Neutrophil (primary cell): ENCODE results near the gene PTGDR2.

ENCODE experiments used
- H3K27ac ChIP-seq: fragments of 200-600 bp; sonication (generic); 2 replicates; pipeline ENCODE4 v1.5.1; 2016; ENCODE audit warnings: mild to moderate bottlenecking, moderate library complexity
- H3K27me3 ChIP-seq: fragments of 200-600 bp; sonication (generic); 2 replicates; pipeline ENCODE4 v1.6.0; 2016; ENCODE audit warnings: mild to moderate bottlenecking
- H3K36me3 ChIP-seq: fragments of 200-600 bp; sonication (generic); 2 replicates; pipeline ENCODE4 v1.5.1; 2017
- H3K4me1 ChIP-seq, 2 experiments: fragments of 200-600 bp in 1 of 2; sonication (generic) in 1 of 2; 1 replicate in 1 of 2; 2 replicates in 1 of 2; pipeline versions ENCODE4 v1.5.1 to v1.6.1; 2013 to 2016; ENCODE audit warnings: low read depth in 1 of 2, low read length in 1 of 2, mild to moderate bottlenecking in 1 of 2, moderate library complexity in 1 of 2; ENCODE audit not compliant: control insufficient read depth in 1 of 2, insufficient read depth in 1 of 2
- H3K4me3 ChIP-seq, 2 experiments: fragments of 200-600 bp in 1 of 2; sonication (generic) in 1 of 2; 1 replicate in 1 of 2; 2 replicates in 1 of 2; pipeline ENCODE4 v1.5.1; 2013 to 2016; ENCODE audit warnings: low read depth in 1 of 2, low read length in 1 of 2, mild to moderate bottlenecking in 1 of 2, moderate library complexity in 1 of 2
- H3K9me3 ChIP-seq: fragments of 200-600 bp; sonication (generic); 2 replicates; pipeline ENCODE4 v1.5.1; 2016
- TF ChIP-seq, protein P1 (sequence below): fragments of 200-600 bp; sonication (generic); IDR thresholded peaks from 2 replicates; pipeline ENCODE4 v1.5.1; 2016; ENCODE audit warnings: antibody characterized with exemption

Gene PTGDR2

GRCh38 chr11:60878245-60879101 lies 22.7 kb upstream of the PTGDR2 start:
- no peak overlapping the region for H3K4me3 ChIP-seq
- H3K27me3 ChIP-seq, result no peaks in the 10 kb centered on the region
- H3K36me3 ChIP-seq, result peaks cover 8% of the 10 kb centered on the region
- TF ChIP-seq, protein P1, sequence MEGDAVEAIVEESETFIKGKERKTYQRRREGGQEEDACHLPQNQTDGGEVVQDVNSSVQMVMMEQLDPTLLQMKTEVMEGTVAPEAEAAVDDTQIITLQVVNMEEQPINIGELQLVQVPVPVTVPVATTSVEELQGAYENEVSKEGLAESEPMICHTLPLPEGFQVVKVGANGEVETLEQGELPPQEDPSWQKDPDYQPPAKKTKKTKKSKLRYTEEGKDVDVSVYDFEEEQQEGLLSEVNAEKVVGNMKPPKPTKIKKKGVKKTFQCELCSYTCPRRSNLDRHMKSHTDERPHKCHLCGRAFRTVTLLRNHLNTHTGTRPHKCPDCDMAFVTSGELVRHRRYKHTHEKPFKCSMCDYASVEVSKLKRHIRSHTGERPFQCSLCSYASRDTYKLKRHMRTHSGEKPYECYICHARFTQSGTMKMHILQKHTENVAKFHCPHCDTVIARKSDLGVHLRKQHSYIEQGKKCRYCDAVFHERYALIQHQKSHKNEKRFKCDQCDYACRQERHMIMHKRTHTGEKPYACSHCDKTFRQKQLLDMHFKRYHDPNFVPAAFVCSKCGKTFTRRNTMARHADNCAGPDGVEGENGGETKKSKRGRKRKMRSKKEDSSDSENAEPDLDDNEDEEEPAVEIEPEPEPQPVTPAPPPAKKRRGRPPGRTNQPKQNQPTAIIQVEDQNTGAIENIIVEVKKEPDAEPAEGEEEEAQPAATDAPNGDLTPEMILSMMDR, result no peak
- no peaks in the 10 kb centered on the region for H3K4me1 ChIP-seq
- no peak overlapping the region for H3K27ac ChIP-seq
- no peaks in the 10 kb centered on the region for H3K9me3 ChIP-seq

DNA sequence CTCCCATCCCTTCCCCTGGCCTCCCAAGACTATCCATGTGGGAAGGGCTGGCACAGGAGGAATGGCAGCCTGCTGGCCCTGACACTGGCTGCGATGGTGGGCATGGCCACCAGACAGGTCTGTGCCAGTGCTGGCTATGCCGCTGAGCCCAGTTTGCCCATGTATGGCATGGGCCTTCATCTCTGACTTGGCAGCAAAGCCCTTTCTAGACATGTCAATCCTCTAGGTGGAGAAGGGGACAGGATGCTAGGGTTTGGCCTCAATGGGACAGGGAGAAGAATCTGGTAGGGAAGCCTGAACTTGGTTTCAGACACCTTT lies 20.4 kb upstream of the PTGDR2 start:
- Histone ChIP-seq H3K27me3 (no peaks in the 10 kb centered on the region), H3K4me1 (no peaks in the 10 kb centered on the region), H3K27ac (no peak overlapping the region), H3K36me3 (peaks cover 8% of the 10 kb centered on the region), H3K4me3 (no peak overlapping the region), H3K9me3 (no peaks in the 10 kb centered on the region)
- TF ChIP-seq, protein P1, result no peak

GRCh38 chr11:60875366-60876167 lies 19.8 kb upstream of the PTGDR2 start:
- no peak overlapping the region for H3K27ac ChIP-seq
- H3K9me3 ChIP-seq, result no peaks in the 10 kb centered on the region
- H3K36me3 ChIP-seq, result peaks cover 7% of the 10 kb centered on the region
- H3K4me1 ChIP-seq, result no peaks in the 10 kb centered on the region
- no peak overlapping the region for H3K4me3 ChIP-seq
- no peaks in the 10 kb centered on the region for H3K27me3 ChIP-seq
- TF ChIP-seq, protein P1, result no peak

DNA sequence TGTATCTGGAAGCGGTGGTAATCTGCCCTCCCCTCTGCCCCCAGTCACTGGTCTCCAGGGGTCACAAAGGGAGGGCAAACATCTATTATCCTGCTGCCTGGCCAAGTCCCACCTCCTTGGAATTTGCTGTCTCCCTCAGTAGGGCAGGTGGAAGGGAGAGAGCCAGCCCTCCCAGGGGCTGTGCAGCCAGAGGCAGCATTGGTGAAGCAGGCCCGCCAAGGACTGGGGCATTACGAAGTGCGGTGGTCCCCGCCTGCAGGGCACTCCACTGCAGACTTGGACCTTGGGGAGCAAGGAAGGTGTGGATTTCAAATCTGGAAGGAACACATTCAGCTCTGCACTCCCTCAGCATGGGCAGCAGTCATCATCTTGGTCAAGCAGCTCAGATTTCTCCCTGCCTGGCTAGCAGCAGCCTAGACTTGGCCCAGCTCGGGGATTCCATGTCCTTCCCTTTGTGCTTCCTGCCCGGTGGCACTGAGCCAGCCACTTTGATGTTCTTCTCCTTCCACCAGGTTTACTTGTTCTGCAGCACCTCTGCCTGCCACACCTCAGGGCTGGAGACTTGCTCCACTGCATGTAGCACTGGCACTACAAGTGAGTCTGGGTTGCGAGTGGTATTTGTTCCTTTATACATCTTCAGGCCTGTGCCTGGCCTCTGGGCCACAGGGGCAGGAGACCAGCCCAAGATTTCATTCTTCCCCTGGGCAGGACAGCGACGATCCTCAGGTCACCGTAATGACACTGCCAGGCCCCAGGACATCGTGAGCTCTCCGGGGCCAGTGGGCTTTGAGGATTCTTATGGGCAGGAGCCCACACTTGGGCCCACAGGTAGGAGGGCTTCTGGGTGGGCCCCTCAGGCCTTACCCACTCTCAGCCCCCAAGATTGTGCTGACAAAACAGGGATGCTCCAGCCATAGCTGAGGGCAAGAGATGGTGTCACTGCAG lies 18.9 kb upstream of the PTGDR2 start:
- H3K4me3 ChIP-seq, result no peak overlapping the region
- no peaks in the 10 kb centered on the region for H3K4me1 ChIP-seq
- H3K36me3 ChIP-seq, result no peaks in the 10 kb centered on the region
- H3K27ac ChIP-seq, result no peak overlapping the region
- no peaks in the 10 kb centered on the region for H3K9me3 ChIP-seq
- TF ChIP-seq, protein P1, result no peak
- no peaks in the 10 kb centered on the region for H3K27me3 ChIP-seq

DNA sequence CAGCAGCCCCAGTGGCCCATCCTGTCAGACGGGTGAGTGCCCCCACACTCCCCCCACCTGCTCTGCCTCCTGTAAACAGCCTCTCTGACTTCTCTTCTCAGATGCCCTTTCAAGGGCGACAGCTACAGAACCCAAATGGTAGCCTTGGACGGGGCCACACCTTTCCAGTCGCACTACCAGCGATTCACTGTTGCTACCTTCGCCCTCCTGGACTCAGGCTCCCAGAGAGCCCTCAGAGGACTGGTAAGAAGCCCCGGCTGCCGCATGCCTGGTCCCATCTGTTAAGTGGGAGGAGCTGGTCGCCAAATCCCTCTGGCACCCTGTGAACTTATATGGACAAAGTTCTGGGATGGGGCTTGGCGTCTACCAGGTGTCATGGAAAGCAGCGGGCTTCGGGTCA lies 17.8 kb upstream of the PTGDR2 start:
- no peak overlapping the region for H3K27ac ChIP-seq
- H3K27me3 ChIP-seq, result no peaks in the 10 kb centered on the region
- H3K4me3 ChIP-seq, result no peak overlapping the region
- H3K36me3 ChIP-seq, result no peaks in the 10 kb centered on the region
- no peaks in the 10 kb centered on the region for H3K9me3 ChIP-seq
- H3K4me1 ChIP-seq, result no peaks in the 10 kb centered on the region
- TF ChIP-seq, protein P1, result no peak
